ENCODE results near the gene ASPM. TPM values are rescaled to one million over a fixed set of nuclear protein-coding genes. Genes with fewer than 3 reads are reported as not detected.

Gene ASPM
- total RNA-seq, 1 donor from 2014 or later, result 3.9 TPM

DNA sequence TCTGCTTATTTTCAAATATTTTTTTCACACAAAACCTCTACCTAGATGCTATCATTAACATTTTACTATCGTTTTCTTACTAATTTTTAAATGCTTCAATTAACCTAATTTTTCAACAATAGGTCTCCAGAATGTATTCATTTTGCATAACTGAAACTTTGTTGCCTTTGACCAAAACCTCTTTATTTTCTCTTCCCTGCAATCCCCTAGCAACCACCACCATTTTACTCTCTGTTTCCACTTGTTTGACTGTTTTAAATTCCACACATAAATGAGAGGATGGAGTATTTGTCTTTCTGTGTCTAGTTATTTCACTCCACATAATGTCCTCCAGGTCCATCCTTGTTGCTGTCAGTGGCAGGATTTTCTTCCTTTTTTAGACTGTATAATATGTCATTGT lies 69.9 kb downstream of the ASPM start:
- no peaks in the 10 kb centered on the region for H3K4me1 ChIP-seq (ENCODE audit: insufficient read depth, low read length)
- H4K20me1 ChIP-seq (ENCODE audit: insufficient read depth, low read length), result no peaks in the 10 kb centered on the region
- H3K79me2 ChIP-seq (ENCODE audit: insufficient read depth, low read length), result no peaks in the 10 kb centered on the region
- Mint-ChIP-seq H3K27me3 (ENCODE audit: low read depth, unreplicated experiment) (no peaks in the 10 kb centered on the region), H3K9me3 (ENCODE audit: unreplicated experiment) (peaks cover 9% of the 10 kb centered on the region), H3K4me1 (ENCODE audit: low read depth, unreplicated experiment) (no peaks in the 10 kb centered on the region), H3K4me3 (ENCODE audit: unreplicated experiment) (no peak overlapping the region), H3K36me3 (ENCODE audit: low read depth, unreplicated experiment) (no peaks in the 10 kb centered on the region), H3K27ac (ENCODE audit: unreplicated experiment) (no peak overlapping the region)
- no peak overlapping the region for H3K9ac ChIP-seq (ENCODE audit: low read length)
- no peak overlapping the region for H3K4me3 ChIP-seq (ENCODE audit: insufficient read depth, low read depth, low read length)
- no peak overlapping the region for H3K4me2 ChIP-seq (ENCODE audit: low read length)
- no peak for DNase-seq (ENCODE audit: low read depth)
- H3K27me3 ChIP-seq (ENCODE audit: insufficient read depth, low read length), result no peaks in the 10 kb centered on the region
- peaks cover 7% of the 10 kb centered on the region for H3K9me3 ChIP-seq (ENCODE audit: insufficient read depth, low read depth, low read length)
- H3K27ac ChIP-seq (ENCODE audit: low read depth, low read length), result no peak overlapping the region
- H2AFZ ChIP-seq (ENCODE audit: low read depth, low read length), result no peak overlapping the region
- TF ChIP-seq EZH2 (IDR thresholded peaks at IDR 0.05; ENCODE audit: insufficient read depth, low read length), result no peak
- TF ChIP-seq, protein P1, sequence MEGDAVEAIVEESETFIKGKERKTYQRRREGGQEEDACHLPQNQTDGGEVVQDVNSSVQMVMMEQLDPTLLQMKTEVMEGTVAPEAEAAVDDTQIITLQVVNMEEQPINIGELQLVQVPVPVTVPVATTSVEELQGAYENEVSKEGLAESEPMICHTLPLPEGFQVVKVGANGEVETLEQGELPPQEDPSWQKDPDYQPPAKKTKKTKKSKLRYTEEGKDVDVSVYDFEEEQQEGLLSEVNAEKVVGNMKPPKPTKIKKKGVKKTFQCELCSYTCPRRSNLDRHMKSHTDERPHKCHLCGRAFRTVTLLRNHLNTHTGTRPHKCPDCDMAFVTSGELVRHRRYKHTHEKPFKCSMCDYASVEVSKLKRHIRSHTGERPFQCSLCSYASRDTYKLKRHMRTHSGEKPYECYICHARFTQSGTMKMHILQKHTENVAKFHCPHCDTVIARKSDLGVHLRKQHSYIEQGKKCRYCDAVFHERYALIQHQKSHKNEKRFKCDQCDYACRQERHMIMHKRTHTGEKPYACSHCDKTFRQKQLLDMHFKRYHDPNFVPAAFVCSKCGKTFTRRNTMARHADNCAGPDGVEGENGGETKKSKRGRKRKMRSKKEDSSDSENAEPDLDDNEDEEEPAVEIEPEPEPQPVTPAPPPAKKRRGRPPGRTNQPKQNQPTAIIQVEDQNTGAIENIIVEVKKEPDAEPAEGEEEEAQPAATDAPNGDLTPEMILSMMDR (IDR thresholded peaks at IDR 0.05; ENCODE audit: insufficient read depth, low read depth, low read length), result no peak
- FAIRE-seq, result no peak
- no peaks in the 10 kb centered on the region for H3K36me3 ChIP-seq (ENCODE audit: insufficient read depth, low read length)

DNA sequence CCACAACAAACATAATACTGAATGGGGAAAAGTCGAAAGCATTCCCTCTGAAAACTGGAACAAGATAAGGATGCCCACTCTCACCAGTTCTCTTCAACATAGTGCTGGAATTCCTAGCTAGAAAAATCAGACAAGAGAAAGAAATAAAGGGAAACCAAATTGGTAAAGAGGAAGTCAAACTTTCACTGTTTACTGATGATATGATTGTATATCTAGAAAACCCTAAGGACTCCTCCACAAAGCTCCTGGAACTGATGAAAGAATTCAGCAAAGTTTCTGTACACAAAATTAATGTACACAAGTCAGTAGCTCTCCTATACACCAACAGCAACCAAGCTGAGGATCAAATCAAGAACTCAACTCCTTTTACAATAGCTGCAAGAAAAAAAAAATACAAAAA lies 72.5 kb downstream of the ASPM start:
- Mint-ChIP-seq H3K27me3 (ENCODE audit: low read depth, unreplicated experiment) (no peaks in the 10 kb centered on the region), H3K4me1 (ENCODE audit: low read depth, unreplicated experiment) (no peaks in the 10 kb centered on the region), H3K27ac (ENCODE audit: unreplicated experiment) (no peak overlapping the region), H3K36me3 (ENCODE audit: low read depth, unreplicated experiment) (peaks cover 2% of the 10 kb centered on the region), H3K9me3 (ENCODE audit: unreplicated experiment) (peaks cover 4% of the 10 kb centered on the region), H3K4me3 (ENCODE audit: unreplicated experiment) (no peak overlapping the region)
- no peak overlapping the region for H3K27ac ChIP-seq (ENCODE audit: low read depth, low read length)
- no peak overlapping the region for H2AFZ ChIP-seq (ENCODE audit: low read depth, low read length)
- FAIRE-seq, result no peak
- no peaks in the 10 kb centered on the region for H3K27me3 ChIP-seq (ENCODE audit: insufficient read depth, low read length)
- H3K9me3 ChIP-seq (ENCODE audit: insufficient read depth, low read depth, low read length), result no peaks in the 10 kb centered on the region
- no peaks in the 10 kb centered on the region for H3K36me3 ChIP-seq (ENCODE audit: insufficient read depth, low read length)
- no peak for DNase-seq (ENCODE audit: low read depth)
- H3K4me3 ChIP-seq (ENCODE audit: insufficient read depth, low read depth, low read length), result no peak overlapping the region
- TF ChIP-seq, protein P1 (IDR thresholded peaks at IDR 0.05; ENCODE audit: insufficient read depth, low read depth, low read length), result no peak
- no peak for TF ChIP-seq EZH2 (IDR thresholded peaks at IDR 0.05; ENCODE audit: insufficient read depth, low read length)
- H4K20me1 ChIP-seq (ENCODE audit: insufficient read depth, low read length), result no peaks in the 10 kb centered on the region
- no peak overlapping the region for H3K4me2 ChIP-seq (ENCODE audit: low read length)
- no peaks in the 10 kb centered on the region for H3K4me1 ChIP-seq (ENCODE audit: insufficient read depth, low read length)
- H3K9ac ChIP-seq (ENCODE audit: low read length), result no peak overlapping the region
- H3K79me2 ChIP-seq (ENCODE audit: insufficient read depth, low read length), result no peaks in the 10 kb centered on the region

DNA sequence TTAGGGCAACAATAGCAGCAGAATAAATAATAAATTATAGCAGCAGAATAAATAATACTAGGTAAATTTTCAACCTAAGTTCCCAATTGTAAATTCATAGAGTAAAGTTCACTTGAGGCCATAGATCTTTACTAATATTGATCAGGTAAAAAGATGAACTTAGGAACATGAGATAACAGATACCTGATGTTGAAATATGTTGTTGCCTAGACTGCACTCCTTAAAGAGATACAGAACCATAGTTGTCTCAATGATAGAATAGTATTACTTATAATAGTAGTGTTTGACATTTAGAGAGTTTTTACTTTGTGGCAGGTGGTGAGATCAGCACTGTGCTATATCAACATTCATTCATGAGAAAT lies 79.0 kb downstream of the ASPM start:
- H3K36me3 Mint-ChIP-seq (ENCODE audit: low read depth, unreplicated experiment), result peaks cover 4% of the 10 kb centered on the region
- no peak for DNase-seq (ENCODE audit: low read depth)
- no peaks in the 10 kb centered on the region for H3K36me3 ChIP-seq (ENCODE audit: insufficient read depth, low read length)
- no peaks in the 10 kb centered on the region for H3K27me3 ChIP-seq (ENCODE audit: insufficient read depth, low read length)
- no peaks in the 10 kb centered on the region for H4K20me1 ChIP-seq (ENCODE audit: insufficient read depth, low read length)
- peaks cover 5% of the 10 kb centered on the region for H3K9me3 Mint-ChIP-seq (ENCODE audit: unreplicated experiment)
- H3K4me1 Mint-ChIP-seq (ENCODE audit: low read depth, unreplicated experiment), result peaks cover 3% of the 10 kb centered on the region
- TF ChIP-seq EZH2 (IDR thresholded peaks at IDR 0.05; ENCODE audit: insufficient read depth, low read length), result no peak
- TF ChIP-seq, protein P1 (IDR thresholded peaks at IDR 0.05; ENCODE audit: insufficient read depth, low read depth, low read length), result no peak
- H3K4me3 ChIP-seq (ENCODE audit: insufficient read depth, low read depth, low read length), result no peak overlapping the region
- no peak for FAIRE-seq
- no peak overlapping the region for H3K4me2 ChIP-seq (ENCODE audit: low read length)
- no peak overlapping the region for H3K4me3 Mint-ChIP-seq (ENCODE audit: unreplicated experiment)
- no peak overlapping the region for H3K9ac ChIP-seq (ENCODE audit: low read length)
- H3K9me3 ChIP-seq (ENCODE audit: insufficient read depth, low read depth, low read length), result no peaks in the 10 kb centered on the region
- no peaks in the 10 kb centered on the region for H3K4me1 ChIP-seq (ENCODE audit: insufficient read depth, low read length)
- no peak overlapping the region for H3K27ac ChIP-seq (ENCODE audit: low read depth, low read length)
- H3K79me2 ChIP-seq (ENCODE audit: insufficient read depth, low read length), result no peaks in the 10 kb centered on the region
- H3K27ac Mint-ChIP-seq (ENCODE audit: unreplicated experiment), result no peak overlapping the region
- H2AFZ ChIP-seq (ENCODE audit: low read depth, low read length), result no peak overlapping the region
- no peaks in the 10 kb centered on the region for H3K27me3 Mint-ChIP-seq (ENCODE audit: low read depth, unreplicated experiment)
